Sigmoid colon (tissue), 4 donors: ENCODE results near the gene LRRC31.

Experiments used
- CTCF ChIP-seq, 4 experiments: fragments of 450-650 bp in 3 of 4; fragments of 200-600 bp in 1 of 4; IDR thresholded peaks; one replicate each; pipeline ENCODE4 v1.5.1; 2016 to 2019; ENCODE audit warnings: antibody characterized with exemption in 4 of 4, mild to moderate bottlenecking in 3 of 4, moderate library complexity in 2 of 4
- POLR2A ChIP-seq, 2 donors: fragments of 450-650 bp; IDR thresholded peaks; one replicate each; pipeline ENCODE4 v1.6.1; 2016; ENCODE audit warnings: antibody characterized with exemption in 2 of 2, mild to moderate bottlenecking in 2 of 2, moderate library complexity in 2 of 2
- POLR2AphosphoS5 ChIP-seq, 4 donors: sonication (generic); formaldehyde crosslinking; IDR thresholded peaks; one replicate each; pipeline ENCODE4 v1.6.1; 2017; ENCODE audit warnings: antibody characterized with exemption in 4 of 4

- no peak for TF ChIP-seq CTCF (IDR thresholded peaks at IDR 0.05)
- peak in 1 of 4 donors; percentile 19 for TF ChIP-seq POLR2AphosphoS5 (IDR thresholded peaks at IDR 0.05)
- no peak for TF ChIP-seq POLR2A (IDR thresholded peaks at IDR 0.05)
These were observed 16.9 kb upstream of the LRRC31 start for GRCh38 chr3:169886671-169887070.
